HCT116 (cell line): Measurements from ENCODE around the gene TRPM1. TPM values are rescaled to one million over a fixed set of nuclear protein-coding genes. Genes with fewer than 3 reads are reported as not detected.

Experiments
- ATAC-seq: fragments of 200-7000 bp; cut with Tn5 transposase; 2 replicates; pipeline ENCODE4 v1.9.1; 2020; ENCODE audit warnings: mild to moderate bottlenecking, moderate library complexity
- BruUV-seq: library from RNA; stranded (reverse); fragments of 400-500 nt; replicated peaks from 2 replicates; lab custom pipeline; 2021; lab: Mats Ljungman, UMichigan
- CTCF ChIA-PET: fragments of 300-600 bp; sonication (Branson Sonifier 250); formaldehyde crosslinking; loops from one replicate; lab custom pipeline; 2021; ENCODE audit warnings: antibody characterized with exemption; lab: Charles Lee
- POLR2A ChIA-PET: fragments of 300-600, 350-600 bp; sonication (Branson Sonifier 250); formaldehyde crosslinking; loops from one replicate; lab custom pipeline; 2021; ENCODE audit warnings: antibody characterized with exemption; lab: Charles Lee
- RAD21 ChIA-PET, 2 experiments: fragments of 300-600 bp; sonication (Branson Sonifier 250); formaldehyde crosslinking; loops; one replicate each; lab custom pipeline; 2023; ENCODE audit warnings: low total read pairs in 2 of 2; ENCODE audit not compliant: uncharacterized antibody in 2 of 2, unreplicated experiment in 2 of 2, low non-redundant PET in 1 of 2; lab: Charles Lee
- DNase-seq: peaks from one replicate; pipeline ENCODE4 v3.0.0-alpha.2; 2010; ENCODE audit warnings: low read depth, low spot score
- H2AFZ ChIP-seq: fragments of 200-600 bp; shearing (Covaris generic), sonication (generic); 2 replicates; pipeline ENCODE4 v1.6.1; 2017; ENCODE audit warnings: low read depth, mixed run types, mixed read lengths, antibody characterized with exemption, low read length; ENCODE audit not compliant: poor library complexity, severe bottlenecking
- H3K27ac ChIP-seq: 2 replicates; pipeline ENCODE4 v1.5.1; 2012; ENCODE audit warnings: low read depth, low read length
- H3K27me3 ChIP-seq: fragments of 200-600 bp; sonication (generic); 2 replicates; pipeline ENCODE4 v1.6.1; 2016; ENCODE audit warnings: mixed run types, low read length, mixed read lengths; ENCODE audit not compliant: insufficient read depth
- H3K36me3 ChIP-seq, 2 experiments: fragments of 200-500 bp in 1 of 2; fragments of 200-600 bp in 1 of 2; sonication (Bioruptor generic) in 1 of 2; sonication (generic) in 1 of 2; 2 replicates each; pipeline versions ENCODE4 v1.5.1 to v1.6.1; 2014 to 2016; ENCODE audit warnings: low read length in 2 of 2, inconsistent platforms in 1 of 2, mixed read lengths in 1 of 2, mixed run types in 1 of 2; ENCODE audit not compliant: insufficient read depth in 2 of 2, control insufficient read depth in 1 of 2
- H3K4me1 ChIP-seq, 2 experiments: fragments of 200-600 bp in 1 of 2; sonication (generic) in 1 of 2; 2 replicates each; pipeline versions ENCODE4 v1.5.1 to v1.6.1; 2012 to 2017; ENCODE audit warnings: low read length in 2 of 2, inconsistent platforms in 1 of 2, mild to moderate bottlenecking in 1 of 2, mixed read lengths in 1 of 2, mixed run types in 1 of 2, moderate library complexity in 1 of 2; ENCODE audit not compliant: insufficient read depth in 2 of 2, control insufficient read depth in 1 of 2
- H3K4me2 ChIP-seq: fragments of 200-600 bp; sonication (generic); 2 replicates; pipeline ENCODE4 v1.6.1; 2017; ENCODE audit warnings: mixed run types, low read length, mixed read lengths
- H3K4me3 ChIP-seq, 2 experiments: fragments of 200-600 bp in 1 of 2; sonication (generic) in 1 of 2; replicated peaks in 1 of 2; 2 replicates each; pipeline ENCODE4 v1.5.1; 2011 to 2016; ENCODE audit warnings: low read length in 2 of 2, control low read depth in 1 of 2, low read depth in 1 of 2, mild to moderate bottlenecking in 1 of 2, mixed read lengths in 1 of 2, mixed run types in 1 of 2
- H3K79me2 ChIP-seq: fragments of 200-600 bp; sonication (generic); 2 replicates; pipeline ENCODE4 v1.6.1; 2017; ENCODE audit warnings: mild to moderate bottlenecking, mixed run types, low read length, moderate library complexity, mixed read lengths; ENCODE audit not compliant: insufficient read depth
- H3K9ac ChIP-seq: fragments of 200-600 bp; sonication (generic); 2 replicates; pipeline ENCODE4 v1.6.1; 2016; ENCODE audit warnings: low read length, mixed read lengths
- H3K9me2 ChIP-seq: fragments of 200-600 bp; sonication (generic), shearing (Covaris generic); 2 replicates; pipeline ENCODE4 v1.6.1; 2017; ENCODE audit warnings: mixed run types, mild to moderate bottlenecking, moderate library complexity; ENCODE audit not compliant: insufficient read depth
- H3K9me3 ChIP-seq, 2 experiments: fragments of 200-500 bp in 1 of 2; fragments of 200-600 bp in 1 of 2; sonication (Bioruptor generic) in 1 of 2; sonication (generic) in 1 of 2; 2 replicates each; pipeline ENCODE4 v1.6.1; 2014 to 2017; ENCODE audit warnings: low read length in 2 of 2, mixed read lengths in 2 of 2, inconsistent platforms in 1 of 2, low read depth in 1 of 2, mild to moderate bottlenecking in 1 of 2, mixed run types in 1 of 2, moderate library complexity in 1 of 2; ENCODE audit not compliant: control insufficient read depth in 1 of 2, insufficient read depth in 1 of 2
- H4K20me1 ChIP-seq: fragments of 200-600 bp; sonication (generic), shearing (Covaris generic); 2 replicates; pipeline ENCODE4 v1.6.1; 2017; ENCODE audit warnings: mixed run types, mild to moderate bottlenecking, moderate library complexity; ENCODE audit not compliant: insufficient read depth
- ATF3 ChIP-seq: IDR thresholded peaks from 2 replicates; pipeline ENCODE4 v1.6.1; 2012
- CBX3 ChIP-seq: IDR thresholded peaks from 2 replicates; pipeline ENCODE4 v1.6.1; 2012; ENCODE audit warnings: low read depth
- CTCF ChIP-seq, 3 experiments: fragments of 200-600 bp in 1 of 3; sonication (generic) in 1 of 3; IDR thresholded peaks in 2 of 3; conservative IDR thresholded peaks in 1 of 3; 2 replicates each; pipeline ENCODE4 v1.5.1; 2012 to 2017; ENCODE audit warnings: low read depth in 2 of 3, low read length in 2 of 3, antibody characterized with exemption in 1 of 3, borderline replicate concordance in 1 of 3, control low read depth in 1 of 3, mild to moderate bottlenecking in 1 of 3, mixed read lengths in 1 of 3, mixed run types in 1 of 3, moderate library complexity in 1 of 3; ENCODE audit not compliant: insufficient read depth in 1 of 3
- ELF1 ChIP-seq: IDR thresholded peaks from 2 replicates; pipeline ENCODE4 v1.6.1; 2012; ENCODE audit warnings: low read depth, borderline replicate concordance
- EZH2 ChIP-seq: fragments of 200-600 bp; sonication (generic); IDR thresholded peaks from 2 replicates; pipeline ENCODE4 v1.6.1; 2017; ENCODE audit warnings: antibody characterized with exemption, mixed run types
- EZH2phosphoT487 ChIP-seq: fragments of 200-600 bp; IDR thresholded peaks from 2 replicates; pipeline ENCODE4 v1.6.1; 2018; ENCODE audit warnings: antibody characterized with exemption, borderline replicate concordance
- MAX ChIP-seq: IDR thresholded peaks from 2 replicates; pipeline ENCODE4 v1.6.1; 2012
- REST ChIP-seq: IDR thresholded peaks from 2 replicates; pipeline ENCODE4 v1.6.1; 2012; ENCODE audit warnings: low read depth
- SIN3A ChIP-seq: IDR thresholded peaks from 2 replicates; pipeline ENCODE4 v1.6.1; 2012; ENCODE audit warnings: low read depth
- SP1 ChIP-seq: IDR thresholded peaks from 2 replicates; pipeline ENCODE4 v1.6.1; 2012; ENCODE audit warnings: low read depth
- SRF ChIP-seq: IDR thresholded peaks from 2 replicates; pipeline ENCODE4 v1.6.1; 2012; ENCODE audit warnings: low read depth
- YY1 ChIP-seq: IDR thresholded peaks from 2 replicates; pipeline ENCODE4 v1.6.1; 2011; ENCODE audit warnings: low read length, low read depth, moderate library complexity, mild to moderate bottlenecking; ENCODE audit not compliant: insufficient replicate concordance; ENCODE audit errors: extremely low read depth
- ZNF274 ChIP-seq: fragments of 200-500 bp; sonication (Bioruptor generic); IDR thresholded peaks from 2 replicates; pipeline ENCODE4 v1.6.1; 2014; ENCODE audit warnings: mild to moderate bottlenecking, low read depth, low read length, inconsistent platforms
- intact Hi-C: fragments of 100-400 bp; cut with micrococcal nuclease; formaldehyde crosslinking; loops from 2 replicates; pipeline ENCODE4 v1.10.0; 2022
- total RNA-seq: library from RNA; stranded (reverse); gene quantifications from one replicate; pipeline ENCODE4 v1.2.1, GENCODE V29; 2021; ENCODE audit not compliant: unreplicated experiment

The TRPM1 gene
- total RNA-seq, 1 experiment from 2014 or later, result not detected

- Histone ChIP-seq H3K36me3 (no peaks in the 10 kb centered on the region), H3K79me2 (no peaks in the 10 kb centered on the region), H3K4me2 (no peak overlapping the region), H3K9ac (no peak overlapping the region), H3K27ac (no peak overlapping the region), H4K20me1 (no peaks in the 10 kb centered on the region), H3K4me1 (peaks cover 3 to 26% of the 10 kb centered on the region in 2 experiments; a peak in 3 of 4 replicates), H3K27me3 (no peaks in the 10 kb centered on the region), H2AFZ (no peak overlapping the region), H3K9me2 (no peaks in the 10 kb centered on the region), H3K4me3 (no peak overlapping the region), H3K9me3 (no peaks in the 10 kb centered on the region)
- BruUV-seq, result no TSS peak
- POLR2A ChIA-PET, result no interaction called here
- ATAC-seq, result no peak
- RAD21 ChIA-PET, result no interaction called here
- CTCF ChIA-PET, result no interaction called here
- intact Hi-C loops, result no loop called here
- no peak for DNase-seq
- TF ChIP-seq EZH2phosphoT487 (no peak), YY1 (no peak), SIN3A (no peak), ZNF274 (no peak), MAX (no peak), EZH2 (no peak), CTCF (IDR thresholded peaks at IDR 0.05 in 2 of 3, conservative IDR thresholded peaks at IDR 0.05 in 1 of 3; ENCODE audit: borderline replicate concordance in 1 of 3, insufficient read depth in 1 of 3, low read depth in 2 of 3, low read length in 2 of 3) (no peak), SP1 (no peak), SRF (no peak), ELF1 (no peak), REST (no peak), CBX3 (no peak), ATF3 (no peak)
Observed at GRCh38 chr15:31078471-31078870, 23.1 kb downstream of the TRPM1 start.
